ENCODE data around the gene DENND10.
A peak's percentile ranks its signal among the peaks of the same experiment; 100 is the strongest.
"Not testable (repeated sequence)": the region's sequence is repeated elsewhere in the genome, so short reads cannot be mapped to it uniquely, and the experiment has no call there.

Gene DENND10

GRCh38 chr10:119098576-119098975 lies 5.3 kb upstream of the DENND10 start:
- no peak for TF ChIP-seq SPI1 (IDR thresholded peaks at IDR 0.05; ENCODE audit: low read depth, low read length)
- no peak for TF ChIP-seq POLR2A (IDR thresholded peaks at IDR 0.05; ENCODE audit: low read depth, low read length)
- no peak for TF ChIP-seq PAX5 (IDR thresholded peaks at IDR 0.05; ENCODE audit: insufficient read depth, low read length, severe bottlenecking)
- no peak for TF ChIP-seq POLR2AphosphoS5 (IDR thresholded peaks at IDR 0.05; ENCODE audit: low read depth, low read length)
- DNase-seq (ENCODE audit: insufficient read length, low spot score) (no peak), FAIRE-seq (no peak)

- FAIRE-seq (no peak), DNase-seq (ENCODE audit: insufficient read length, low spot score) (no peak)
- no peak for TF ChIP-seq POLR2A (IDR thresholded peaks at IDR 0.05; ENCODE audit: low read depth, low read length)
- no peak for TF ChIP-seq POU2F2 (IDR thresholded peaks at IDR 0.05; ENCODE audit: low read depth, low read length)
- TF ChIP-seq POLR2AphosphoS5 (IDR thresholded peaks at IDR 0.05; ENCODE audit: low read depth, low read length): no peak
- TF ChIP-seq PAX5 (IDR thresholded peaks at IDR 0.05; ENCODE audit: insufficient read depth, low read length, severe bottlenecking): no peak
- no peak for TF ChIP-seq TAF1 (IDR thresholded peaks at IDR 0.05; ENCODE audit: low read depth, low read length)
- no peak for TF ChIP-seq SPI1 (IDR thresholded peaks at IDR 0.05; ENCODE audit: low read depth, low read length)
Observed at GRCh38 chr10:119100434-119101238, 3.3 kb upstream of the DENND10 start.

GRCh38 chr10:119101366-119102098 lies 2.4 kb upstream of the DENND10 start:
- FAIRE-seq (no peak), DNase-seq (ENCODE audit: insufficient read length, low spot score) (no peak)
- TF ChIP-seq TAF1 (IDR thresholded peaks at IDR 0.05; ENCODE audit: low read depth, low read length) (no peak), SPI1 (IDR thresholded peaks at IDR 0.05; ENCODE audit: low read depth, low read length) (no peak), PAX5 (IDR thresholded peaks at IDR 0.05; ENCODE audit: insufficient read depth, low read length, severe bottlenecking) (no peak), POLR2AphosphoS5 (IDR thresholded peaks at IDR 0.05; ENCODE audit: low read depth, low read length) (no peak), POLR2A (IDR thresholded peaks at IDR 0.05; ENCODE audit: low read depth, low read length) (no peak), POU2F2 (IDR thresholded peaks at IDR 0.05; ENCODE audit: low read depth, low read length) (no peak)

- no peak for DNase-seq (ENCODE audit: insufficient read length, low spot score)
- no peak for FAIRE-seq
- TF ChIP-seq POLR2A (IDR thresholded peaks at IDR 0.05; ENCODE audit: low read depth, low read length) (no peak), POLR2AphosphoS5 (IDR thresholded peaks at IDR 0.05; ENCODE audit: low read depth, low read length) (no peak), PAX5 (IDR thresholded peaks at IDR 0.05; ENCODE audit: insufficient read depth, low read length, severe bottlenecking) (no peak), TAF1 (IDR thresholded peaks at IDR 0.05; ENCODE audit: low read depth, low read length) (no peak), POU2F2 (IDR thresholded peaks at IDR 0.05; ENCODE audit: low read depth, low read length) (no peak), SPI1 (IDR thresholded peaks at IDR 0.05; ENCODE audit: low read depth, low read length) (no peak)
Observed at GRCh38 chr10:119103241-119103902, 541 bp upstream of the DENND10 start.

- no peak for TF ChIP-seq PAX5 (IDR thresholded peaks at IDR 0.05; ENCODE audit: insufficient read depth, low read length, severe bottlenecking)
- TF ChIP-seq POLR2A (IDR thresholded peaks at IDR 0.05; ENCODE audit: low read depth, low read length): no peak
- DNase-seq (ENCODE audit: insufficient read length, low spot score) (no peak), FAIRE-seq (peak; percentile 58)
Observed at GRCh38 chr10:119104654-119105015, 722 bp downstream of the DENND10 start.

GRCh38 chr10:119105155-119105554 lies 1.2 kb downstream of the DENND10 start:
- FAIRE-seq (no peak), DNase-seq (ENCODE audit: insufficient read length, low spot score) (no peak)
- TF ChIP-seq TAF1 (IDR thresholded peaks at IDR 0.05; ENCODE audit: low read depth, low read length) (no peak), SPI1 (IDR thresholded peaks at IDR 0.05; ENCODE audit: low read depth, low read length) (no peak), POLR2A (IDR thresholded peaks at IDR 0.05; ENCODE audit: low read depth, low read length) (no peak), POLR2AphosphoS5 (IDR thresholded peaks at IDR 0.05; ENCODE audit: low read depth, low read length) (no peak), POU2F2 (IDR thresholded peaks at IDR 0.05; ENCODE audit: low read depth, low read length) (no peak), PAX5 (IDR thresholded peaks at IDR 0.05; ENCODE audit: insufficient read depth, low read length, severe bottlenecking) (no peak)

GRCh38 chr10:119105899-119106298 lies 2.0 kb downstream of the DENND10 start:
- FAIRE-seq; DNase-seq (ENCODE audit: insufficient read length, low spot score): not testable (repeated sequence)

- FAIRE-seq; DNase-seq (ENCODE audit: insufficient read length, low spot score): not testable (repeated sequence)
Observed at GRCh38 chr10:119107106-119107505, 3.2 kb downstream of the DENND10 start.

GRCh38 chr10:119107771-119108170 lies 3.9 kb downstream of the DENND10 start:
- not testable (repeated sequence) for DNase-seq (ENCODE audit: insufficient read length, low spot score); FAIRE-seq

GRCh38 chr10:119112056-119112455 lies 8.1 kb downstream of the DENND10 start:
- FAIRE-seq (no peak), DNase-seq (ENCODE audit: insufficient read length, low spot score) (no peak)
- TF ChIP-seq TAF1 (IDR thresholded peaks at IDR 0.05; ENCODE audit: low read depth, low read length): no peak
- no peak for TF ChIP-seq POLR2AphosphoS5 (IDR thresholded peaks at IDR 0.05; ENCODE audit: low read depth, low read length)
- TF ChIP-seq POLR2A (IDR thresholded peaks at IDR 0.05; ENCODE audit: low read depth, low read length): no peak
- TF ChIP-seq PAX5 (IDR thresholded peaks at IDR 0.05; ENCODE audit: insufficient read depth, low read length, severe bottlenecking): no peak
- TF ChIP-seq SPI1 (IDR thresholded peaks at IDR 0.05; ENCODE audit: low read depth, low read length): no peak
- no peak for TF ChIP-seq POU2F2 (IDR thresholded peaks at IDR 0.05; ENCODE audit: low read depth, low read length)

All from GM12891 (cell line).